Immature natural killer cell (primary cell): ENCODE data around the gene ZXDC. TPM values are rescaled to one million over a fixed set of nuclear protein-coding genes. Genes with fewer than 3 reads are reported as not detected.

ENCODE experiments used
- DNase-seq, 3 donors: peaks; one replicate each; pipeline ENCODE4 v3.0.0; 2022; ENCODE audit warnings: mixed read lengths in 1 of 3
- H3K27ac Mint-ChIP-seq, 6 donors: one replicate each; pipeline ENCODE4 v1.8.0; 2020; ENCODE audit warnings: mixed read lengths in 6 of 6, mild to moderate bottlenecking in 5 of 6, inconsistent platforms in 4 of 6, moderate library complexity in 3 of 6
- H3K27me3 Mint-ChIP-seq, 3 donors: one replicate each; pipeline ENCODE4 v1.8.0; 2020 to 2021; ENCODE audit warnings: low read depth in 3 of 3, mild to moderate bottlenecking in 3 of 3, mixed read lengths in 3 of 3, moderate library complexity in 3 of 3, inconsistent platforms in 1 of 3
- H3K36me3 Mint-ChIP-seq, 3 donors: one replicate each; pipeline ENCODE4 v1.8.0; 2020; ENCODE audit warnings: mixed read lengths in 3 of 3, inconsistent platforms in 2 of 3, mild to moderate bottlenecking in 2 of 3
- H3K4me1 Mint-ChIP-seq, 2 donors: one replicate each; pipeline ENCODE4 v1.8.0; 2020; ENCODE audit warnings: inconsistent platforms in 2 of 2, mild to moderate bottlenecking in 2 of 2, mixed read lengths in 2 of 2, moderate library complexity in 1 of 2
- H3K4me3 Mint-ChIP-seq, 5 donors: one replicate each; pipeline ENCODE4 v1.8.0; 2020; ENCODE audit warnings: mild to moderate bottlenecking in 5 of 5, mixed read lengths in 5 of 5, inconsistent platforms in 3 of 5, moderate library complexity in 3 of 5
- H3K9me3 Mint-ChIP-seq, 6 donors: one replicate each; pipeline ENCODE4 v1.8.0; 2020; ENCODE audit warnings: mild to moderate bottlenecking in 6 of 6, mixed read lengths in 6 of 6, inconsistent platforms in 4 of 6, moderate library complexity in 3 of 6
- polyA plus RNA-seq, 3 donors: library from polyadenylated mRNA; unstranded; fragments of 300-500 nt; fragmentation: Illumina TruSeq; gene quantifications; one replicate each; pipeline ENCODE4 v1.2.3, GENCODE V29; 2021

ZXDC gene
- polyA plus RNA-seq, 3 donors from 2014 or later = 9.6 to 17.2 (median 11.8) TPM

GRCh38 chr3:126516936-126517290 is 41.2 kb upstream of the ZXDC start:
- DNase-seq = no peak
- no peaks in the 10 kb centered on the region for H3K4me1 Mint-ChIP-seq
- no peaks in the 10 kb centered on the region for H3K9me3 Mint-ChIP-seq
- peaks cover 0 to 5% (median 1%) of the 10 kb centered on the region in 3 donors for H3K27me3 Mint-ChIP-seq
- H3K36me3 Mint-ChIP-seq = no peaks in the 10 kb centered on the region
- no peak overlapping the region for H3K27ac Mint-ChIP-seq
- no peak overlapping the region for H3K4me3 Mint-ChIP-seq

- H3K4me3 Mint-ChIP-seq = no peak overlapping the region
- no peaks in the 10 kb centered on the region for H3K36me3 Mint-ChIP-seq
- no peak for DNase-seq
- peaks cover 0 to 5% (median 1%) of the 10 kb centered on the region in 3 donors for H3K27me3 Mint-ChIP-seq
- no peak overlapping the region for H3K27ac Mint-ChIP-seq
- H3K4me1 Mint-ChIP-seq = no peaks in the 10 kb centered on the region
- no peaks in the 10 kb centered on the region for H3K9me3 Mint-ChIP-seq
Measured at GRCh38 chr3:126516152-126516935, 40.7 kb upstream of the ZXDC start.

GRCh38 chr3:126515066-126515706 is 39.5 kb upstream of the ZXDC start:
- Mint-ChIP-seq H3K36me3 (no peaks in the 10 kb centered on the region), H3K27ac (no peak overlapping the region), H3K9me3 (no peaks in the 10 kb centered on the region), H3K4me1 (no peaks in the 10 kb centered on the region), H3K4me3 (no peak overlapping the region), H3K27me3 (peaks cover 0 to 7% (median 0%) of the 10 kb centered on the region in 3 donors)
- DNase-seq = no peak

GRCh38 chr3:126514161-126514560 is 38.5 kb upstream of the ZXDC start:
- H3K9me3 Mint-ChIP-seq = no peaks in the 10 kb centered on the region
- peaks cover 0 to 7% (median 0%) of the 10 kb centered on the region in 3 donors for H3K27me3 Mint-ChIP-seq
- no peak overlapping the region for H3K27ac Mint-ChIP-seq
- H3K4me1 Mint-ChIP-seq = no peaks in the 10 kb centered on the region
- DNase-seq = no peak
- H3K4me3 Mint-ChIP-seq = no peak overlapping the region
- H3K36me3 Mint-ChIP-seq = no peaks in the 10 kb centered on the region

- Mint-ChIP-seq H3K27ac (no peak overlapping the region), H3K4me1 (no peaks in the 10 kb centered on the region), H3K9me3 (no peaks in the 10 kb centered on the region), H3K36me3 (no peaks in the 10 kb centered on the region), H3K27me3 (peaks cover 0 to 7% (median 0%) of the 10 kb centered on the region in 3 donors), H3K4me3 (no peak overlapping the region)
- DNase-seq = no peak
Measured at GRCh38 chr3:126512916-126513650, 37.4 kb upstream of the ZXDC start.

GRCh38 chr3:126512026-126512425 is 36.3 kb upstream of the ZXDC start:
- no peak for DNase-seq
- Mint-ChIP-seq H3K27ac (no peak overlapping the region), H3K4me1 (no peaks in the 10 kb centered on the region), H3K36me3 (no peaks in the 10 kb centered on the region), H3K9me3 (no peaks in the 10 kb centered on the region), H3K4me3 (no peak overlapping the region), H3K27me3 (peaks cover 0 to 5% (median 0%) of the 10 kb centered on the region in 3 donors)

GRCh38 chr3:126511291-126511690 is 35.6 kb upstream of the ZXDC start:
- H3K36me3 Mint-ChIP-seq = no peaks in the 10 kb centered on the region
- H3K9me3 Mint-ChIP-seq = no peaks in the 10 kb centered on the region
- H3K27me3 Mint-ChIP-seq = peaks cover 0 to 2% (median 2%) of the 10 kb centered on the region in 3 donors
- H3K4me3 Mint-ChIP-seq = no peak overlapping the region
- no peaks in the 10 kb centered on the region for H3K4me1 Mint-ChIP-seq
- no peak overlapping the region for H3K27ac Mint-ChIP-seq
- DNase-seq = no peak

GRCh38 chr3:126510308-126510910 is 34.7 kb upstream of the ZXDC start:
- Mint-ChIP-seq H3K36me3 (no peaks in the 10 kb centered on the region), H3K4me3 (no peak overlapping the region), H3K27me3 (peaks cover 0 to 2% (median 2%) of the 10 kb centered on the region in 3 donors), H3K9me3 (no peaks in the 10 kb centered on the region), H3K27ac (no peak overlapping the region), H3K4me1 (no peaks in the 10 kb centered on the region)
- no peak for DNase-seq

- DNase-seq = no peak
- Mint-ChIP-seq H3K27ac (no peak overlapping the region), H3K27me3 (peaks cover under 1 to 4% (median 2%) of the 10 kb centered on the region in 3 donors), H3K9me3 (no peaks in the 10 kb centered on the region), H3K4me1 (no peaks in the 10 kb centered on the region), H3K4me3 (no peak overlapping the region), H3K36me3 (no peaks in the 10 kb centered on the region)
Measured at GRCh38 chr3:126509597-126510307, 34.1 kb upstream of the ZXDC start.

GRCh38 chr3:126508564-126508964 is 32.9 kb upstream of the ZXDC start:
- Mint-ChIP-seq H3K27me3 (peaks cover 2 to 4% (median 3%) of the 10 kb centered on the region in 3 donors), H3K27ac (no peak overlapping the region), H3K4me3 (no peak overlapping the region), H3K4me1 (no peaks in the 10 kb centered on the region), H3K9me3 (no peaks in the 10 kb centered on the region), H3K36me3 (no peaks in the 10 kb centered on the region)
- DNase-seq = no peak

- Mint-ChIP-seq H3K9me3 (no peaks in the 10 kb centered on the region), H3K27ac (no peak overlapping the region), H3K36me3 (no peaks in the 10 kb centered on the region), H3K4me1 (no peaks in the 10 kb centered on the region), H3K27me3 (peaks cover 2 to 4% (median 3%) of the 10 kb centered on the region in 3 donors), H3K4me3 (no peak overlapping the region)
- no peak for DNase-seq
Measured at GRCh38 chr3:126507886-126508285, 32.2 kb upstream of the ZXDC start.

- no peak for DNase-seq
- Mint-ChIP-seq H3K27me3 (peaks cover 0 to 5% (median 3%) of the 10 kb centered on the region in 3 donors), H3K4me3 (no peak overlapping the region), H3K4me1 (no peaks in the 10 kb centered on the region), H3K27ac (no peak overlapping the region), H3K36me3 (no peaks in the 10 kb centered on the region), H3K9me3 (no peaks in the 10 kb centered on the region)
Measured at GRCh38 chr3:126503701-126504100, 28.0 kb upstream of the ZXDC start.

- Mint-ChIP-seq H3K9me3 (no peaks in the 10 kb centered on the region), H3K36me3 (no peaks in the 10 kb centered on the region), H3K27ac (no peak overlapping the region), H3K4me3 (no peak overlapping the region), H3K27me3 (peaks cover 0 to 5% (median 3%) of the 10 kb centered on the region in 3 donors), H3K4me1 (no peaks in the 10 kb centered on the region)
- DNase-seq = no peak
Measured at GRCh38 chr3:126502656-126503055, 27.0 kb upstream of the ZXDC start.
